Heart left ventricle (tissue), 16 donors: ENCODE results near the gene ELOVL1. TPM values are rescaled to one million over a fixed set of nuclear protein-coding genes. Genes with fewer than 3 reads are reported as not detected.

ENCODE experiments used
- ATAC-seq, 4 donors: fragments of 200-7000 bp; cut with Tn5 transposase; one replicate each; pipeline ENCODE4 v1.9.1; 2020 to 2022; ENCODE audit warnings: moderate library complexity in 4 of 4, mild to moderate bottlenecking in 3 of 4, moderate number of reproducible peaks in 1 of 4
- DNase-seq, 5 donors: peaks; one replicate each; pipeline ENCODE4 v3.0.0-alpha.2; 2020
- H3K27ac ChIP-seq, 12 donors: fragments of 200-600 bp; sonication (generic) in 4 of 12; one replicate each; pipeline versions ENCODE4 v1.5.0 to v1.8.0; 2016 to 2022; ENCODE audit warnings: mild to moderate bottlenecking in 2 of 12
- H3K27me3 ChIP-seq, 9 donors: fragments of 200-600 bp; sonication (generic) in 2 of 9; one replicate each; pipeline versions ENCODE4 v1.5.1 to v1.8.0; 2016 to 2022; ENCODE audit warnings: mild to moderate bottlenecking in 3 of 9
- H3K36me3 ChIP-seq, 9 donors: fragments of 200-600 bp; sonication (generic) in 2 of 9; one replicate each; pipeline versions ENCODE4 v1.5.0 to v1.8.0; 2018 to 2022; ENCODE audit warnings: mild to moderate bottlenecking in 2 of 9
- H3K4me1 ChIP-seq, 12 donors: fragments of 200-600 bp; sonication (generic) in 4 of 12; one replicate each; pipeline versions ENCODE4 v1.5.0 to v1.8.0; 2016 to 2022; ENCODE audit warnings: mild to moderate bottlenecking in 3 of 12
- H3K4me3 ChIP-seq, 12 donors: fragments of 200-600 bp; sonication (generic) in 4 of 12; one replicate each; pipeline versions ENCODE4 v1.5.0 to v1.8.0; 2017 to 2022; ENCODE audit warnings: mild to moderate bottlenecking in 9 of 12, moderate library complexity in 4 of 12
- H3K9me3 ChIP-seq, 12 donors: fragments of 200-600 bp; sonication (generic) in 4 of 12; one replicate each; pipeline versions ENCODE4 v1.5.0 to v1.8.0; 2016 to 2022; ENCODE audit warnings: mild to moderate bottlenecking in 1 of 12
- POLR2A ChIP-seq, 2 donors: fragments of 450-650 bp; IDR thresholded peaks; one replicate each; pipeline ENCODE4 v1.6.1; 2017; ENCODE audit warnings: antibody characterized with exemption in 2 of 2, mild to moderate bottlenecking in 2 of 2, moderate library complexity in 2 of 2
- WGBS, 4 donors: extraction: QIAGEN DNeasy Blood & Tissue Kit in 2 of 4; methylation state at CpG; one replicate each; pipeline versions ENCODE4 v1.1.5 to v1.1.7; 2013 to 2018; 5-methylcytosine and 5-hydroxymethylcytosine counted together
- intact Hi-C, 10 donors: fragments of 100-400 bp; cut with DNase I; formaldehyde crosslinking; loops; one replicate each; pipeline versions ENCODE4 v1.11.1 to v1.14.2; 2022
- polyA plus RNA-seq, 2 donors: library from polyadenylated mRNA; stranded (reverse); fragments of 200-250 nt; gene quantifications; one replicate each; pipeline ENCODE4 v1.2.3, GENCODE V29; 2013
- total RNA-seq, 9 donors: library from RNA; depleted of rRNA in 2 of 9; stranded (reverse); fragments of >200 nt in 2 of 9; fragmentation: NEBNext Ultra II Directional in 3 of 9; extraction: Animal tissue kit (Norgen Biotek cat#: 25700) in 3 of 9; gene quantifications; one replicate each; pipeline versions ENCODE4 v1.1.0 to v1.2.4, GENCODE V29; 2016 to 2023
- TF ChIP-seq, protein P1 (sequence below), 12 donors: fragments of 200-600 bp; sonication (generic) in 4 of 12; IDR thresholded peaks; one replicate each; pipeline versions ENCODE4 v1.5.0 to v1.8.0; 2018 to 2022; ENCODE audit warnings: antibody characterized with exemption in 12 of 12, mild to moderate bottlenecking in 5 of 12
- donor health status: ischemic (EF 13 %, LVEDD 7.1; RV severe dilation, severe dysfunction).
- donor health status: healthy with polysubstance abuse.
- donor health status: DM: no; HTN: yes; CAD: no.
- donor health status: DM: no; HTN: no; CAD: no.
- donor health status: ischemic (EF 25% LVEDD 6.9; RV normal size, moderate dysfunction).
- donor health status: ischemic (EF 25% LVEDD 5.7; RV mildly dilated, moderate dysfunction).
- donor health status: healthy.
- donor health status: DM: yes; HTN: yes; CAD: no.
- donor health status: ischemic (EF 35%, LVEDD 5.7; RV mildly dilated, moderate dysfunction).
- donor health status: nonischemic (EF 11% LVEDD 7.7; RV severe dilation, severe dysfunction).
- donor health status: DM: yes; HTN: yes; CAD: no.
- donor health status: PGD.
- donor health status: ischemic (EF 29% LVEDD 5.4; RV normal size, mild dysfunction).
- donor health status: nonischemic (EF 23%, LVEDD 6.1; RV moderate dilation, normal function).

The ELOVL1 gene
- total and polyA plus RNA-seq, 11 donors, result 22.1 to 93.4 (median 33.6) TPM

DNA sequence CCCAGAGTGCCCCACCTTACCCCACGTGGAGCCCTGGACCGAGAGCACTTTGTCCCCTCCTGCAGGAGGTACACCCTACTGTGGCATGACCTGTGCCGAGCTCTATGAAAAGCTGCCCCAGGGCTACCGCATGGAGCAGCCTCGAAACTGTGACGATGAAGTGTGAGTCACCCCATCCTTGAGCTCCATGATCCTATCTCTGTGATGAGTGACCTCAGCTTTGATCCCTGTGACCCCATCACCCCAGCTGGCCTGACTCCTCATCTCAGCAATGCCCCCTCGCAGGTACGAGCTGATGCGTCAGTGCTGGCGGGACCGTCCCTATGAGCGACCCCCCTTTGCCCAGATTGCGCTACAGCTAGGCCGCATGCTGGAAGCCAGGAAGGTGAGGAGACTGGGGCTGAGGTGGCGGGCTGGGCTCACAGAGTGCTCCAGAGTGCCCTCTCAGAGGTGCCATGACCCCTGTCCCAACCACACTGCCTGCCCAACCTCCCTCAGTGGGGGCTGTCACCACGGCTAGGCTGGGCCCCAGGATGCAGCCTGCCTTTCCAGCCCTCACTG, 46.4 kb downstream of the ELOVL1 start:
- peaks cover 0 to 60% (median 7%) of the 10 kb centered on the region in 9 donors for H3K36me3 ChIP-seq
- 93 to 98% (median 96%) methylated on average over 13 to 16 of the region's 16 CpGs for WGBS, 4 donors
- no peak for TF ChIP-seq POLR2A (IDR thresholded peaks at IDR 0.05)
- TF ChIP-seq, protein P1, sequence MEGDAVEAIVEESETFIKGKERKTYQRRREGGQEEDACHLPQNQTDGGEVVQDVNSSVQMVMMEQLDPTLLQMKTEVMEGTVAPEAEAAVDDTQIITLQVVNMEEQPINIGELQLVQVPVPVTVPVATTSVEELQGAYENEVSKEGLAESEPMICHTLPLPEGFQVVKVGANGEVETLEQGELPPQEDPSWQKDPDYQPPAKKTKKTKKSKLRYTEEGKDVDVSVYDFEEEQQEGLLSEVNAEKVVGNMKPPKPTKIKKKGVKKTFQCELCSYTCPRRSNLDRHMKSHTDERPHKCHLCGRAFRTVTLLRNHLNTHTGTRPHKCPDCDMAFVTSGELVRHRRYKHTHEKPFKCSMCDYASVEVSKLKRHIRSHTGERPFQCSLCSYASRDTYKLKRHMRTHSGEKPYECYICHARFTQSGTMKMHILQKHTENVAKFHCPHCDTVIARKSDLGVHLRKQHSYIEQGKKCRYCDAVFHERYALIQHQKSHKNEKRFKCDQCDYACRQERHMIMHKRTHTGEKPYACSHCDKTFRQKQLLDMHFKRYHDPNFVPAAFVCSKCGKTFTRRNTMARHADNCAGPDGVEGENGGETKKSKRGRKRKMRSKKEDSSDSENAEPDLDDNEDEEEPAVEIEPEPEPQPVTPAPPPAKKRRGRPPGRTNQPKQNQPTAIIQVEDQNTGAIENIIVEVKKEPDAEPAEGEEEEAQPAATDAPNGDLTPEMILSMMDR (IDR thresholded peaks at IDR 0.05), result no peak
- DNase-seq, result no peak
- no peak for ATAC-seq
- no peak overlapping the region for H3K4me3 ChIP-seq
- H3K9me3 ChIP-seq, result peaks cover 0 to 21% (median 8%) of the 10 kb centered on the region in 12 donors
- no peak overlapping the region for H3K27ac ChIP-seq
- intact Hi-C loops, result no loop called here
- no peaks in the 10 kb centered on the region for H3K4me1 ChIP-seq
- no peaks in the 10 kb centered on the region for H3K27me3 ChIP-seq

DNA sequence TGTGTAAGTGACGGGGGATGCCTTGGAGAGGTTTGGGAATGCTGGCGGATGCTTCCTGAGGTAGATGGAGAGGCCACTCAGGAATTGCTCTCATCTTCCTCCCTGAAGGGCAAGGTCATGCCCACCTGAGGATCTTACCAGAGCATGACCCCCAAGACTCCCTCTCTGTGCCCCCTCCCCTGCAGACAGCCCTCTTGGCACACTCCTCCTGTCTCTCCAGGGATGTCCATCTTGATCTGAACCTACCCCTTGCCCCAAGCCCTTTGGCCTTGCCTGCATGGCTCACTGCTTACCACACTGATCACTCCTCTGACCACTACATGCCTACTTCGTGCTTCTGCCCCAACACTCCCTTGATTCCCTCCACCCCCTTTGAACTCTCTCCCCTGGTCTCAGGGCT, 48.0 kb downstream of the ELOVL1 start:
- Histone ChIP-seq H3K9me3 (peaks cover 0 to 6% (median 0%) of the 10 kb centered on the region in 12 donors), H3K4me3 (no peak overlapping the region)

DNA sequence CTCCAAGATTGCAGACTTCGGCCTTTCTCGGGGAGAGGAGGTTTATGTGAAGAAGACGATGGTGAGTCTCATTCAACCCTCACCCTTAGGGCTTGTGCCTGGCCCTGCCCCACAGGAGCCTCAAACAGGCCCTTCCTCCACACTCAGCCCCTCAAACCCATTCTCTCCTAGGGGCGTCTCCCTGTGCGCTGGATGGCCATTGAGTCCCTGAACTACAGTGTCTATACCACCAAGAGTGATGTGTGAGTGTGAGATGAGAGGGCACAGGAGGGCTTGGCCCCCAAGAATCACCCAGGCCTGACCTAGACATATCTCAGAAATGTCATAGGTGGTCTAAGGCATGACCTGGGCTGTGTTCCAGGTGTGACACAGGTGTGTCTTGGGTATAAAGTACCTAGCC, 48.5 kb downstream of the ELOVL1 start:
- TF ChIP-seq, protein P1 (IDR thresholded peaks at IDR 0.05), result no peak
- TF ChIP-seq POLR2A (IDR thresholded peaks at IDR 0.05), result no peak
- 96 to 98% (median 97%) methylated on average over 5 of the region's 5 CpGs for WGBS, 4 donors
- Histone ChIP-seq H3K9me3 (peaks cover 0 to 2% (median 0%) of the 10 kb centered on the region in 12 donors), H3K4me1 (no peaks in the 10 kb centered on the region), H3K27me3 (no peaks in the 10 kb centered on the region), H3K27ac (no peak overlapping the region), H3K36me3 (peaks cover 0 to 67% (median 7%) of the 10 kb centered on the region in 9 donors), H3K4me3 (no peak overlapping the region)
- intact Hi-C loops, result no loop called here
- no peak for ATAC-seq
- no peak for DNase-seq

More for the DNA sequence above, 48.0 kb downstream of the ELOVL1 start:
- no peak overlapping the region for H3K27ac ChIP-seq
- H3K36me3 ChIP-seq, result peaks cover 0 to 65% (median 7%) of the 10 kb centered on the region in 9 donors
- intact Hi-C loops, result no loop called here
- H3K27me3 ChIP-seq, result no peaks in the 10 kb centered on the region
- 63 to 100% (median 82%) methylated on average over 2 to 3 of the region's 3 CpGs for WGBS, 4 donors
- no peaks in the 10 kb centered on the region for H3K4me1 ChIP-seq
- ATAC-seq (no peak), DNase-seq (no peak)
- TF ChIP-seq, protein P1 (IDR thresholded peaks at IDR 0.05), result no peak
- TF ChIP-seq POLR2A (IDR thresholded peaks at IDR 0.05), result no peak

DNA sequence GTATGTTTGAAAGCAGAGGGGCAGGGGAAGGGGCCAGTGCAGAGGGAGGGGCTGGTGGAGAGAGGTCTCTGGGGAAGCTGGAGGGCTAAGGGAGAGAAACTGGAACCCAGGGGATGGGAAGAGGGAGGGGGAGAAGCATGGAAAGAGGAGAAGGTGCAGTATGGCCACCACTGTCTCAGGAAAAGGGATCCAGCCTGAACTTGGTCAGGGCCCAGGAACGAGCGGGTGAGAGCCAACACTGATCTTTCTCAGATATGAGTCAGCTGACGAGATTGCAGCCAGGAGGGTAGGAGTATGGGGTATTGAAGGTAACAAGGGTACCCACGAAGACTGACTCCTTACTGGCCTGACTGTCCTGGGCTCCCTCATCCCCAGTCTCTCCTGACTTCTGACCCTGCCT, 49.0 kb downstream of the ELOVL1 start:
- peaks cover 0 to 67% (median 7%) of the 10 kb centered on the region in 9 donors for H3K36me3 ChIP-seq
- H3K9me3 ChIP-seq, result no peaks in the 10 kb centered on the region
- H3K4me1 ChIP-seq, result no peaks in the 10 kb centered on the region
- no peak for DNase-seq
- intact Hi-C loops, result no loop called here
- ATAC-seq, result no peak
- no peak overlapping the region for H3K27ac ChIP-seq
- 79 to 88% (median 87%) methylated on average over 4 of the region's 4 CpGs for WGBS, 4 donors
- no peak overlapping the region for H3K4me3 ChIP-seq
- no peaks in the 10 kb centered on the region for H3K27me3 ChIP-seq
- TF ChIP-seq POLR2A (IDR thresholded peaks at IDR 0.05), result no peak
- TF ChIP-seq, protein P1 (IDR thresholded peaks at IDR 0.05), result no peak
